Spinal cord (tissue), 10 donors: ENCODE measurements around the gene FAM186B. TPM values are rescaled to one million over a fixed set of nuclear protein-coding genes. Genes with fewer than 3 reads are reported as not detected.

Experiments used
- DNase-seq, 6 donors: peaks; one replicate each; pipeline versions ENCODE4 v3.0.0 to v3.0.0-alpha.2; 2013 to 2015; ENCODE audit warnings: low spot score in 6 of 6, low read depth in 4 of 6
- H3K27ac ChIP-seq: one replicate; pipeline ENCODE4 v1.5.1; 2013; ENCODE audit warnings: low read depth, low read length, control low read depth
- H3K27me3 ChIP-seq: one replicate; pipeline ENCODE4 v1.6.1; 2013; ENCODE audit warnings: low read length; ENCODE audit not compliant: control insufficient read depth, insufficient read depth
- H3K36me3 ChIP-seq: one replicate; pipeline ENCODE4 v1.6.1; 2013; ENCODE audit warnings: low read length; ENCODE audit not compliant: control insufficient read depth, insufficient read depth
- H3K4me1 ChIP-seq: one replicate; pipeline ENCODE4 v1.6.1; 2013; ENCODE audit warnings: low read length; ENCODE audit not compliant: control insufficient read depth, insufficient read depth
- H3K4me3 ChIP-seq: one replicate; pipeline ENCODE4 v1.5.1; 2013; ENCODE audit warnings: low read depth, low read length, control low read depth
- H3K9me3 ChIP-seq: one replicate; pipeline ENCODE4 v1.6.1; 2013; ENCODE audit warnings: low read length; ENCODE audit not compliant: control insufficient read depth, insufficient read depth
- WGBS: methylation state at CpG from one replicate; pipeline ENCODE4 v1.1.5; 2013; ENCODE audit warnings: missing lambda C conversion rate; ENCODE audit not compliant: insufficient coverage; 5-methylcytosine and 5-hydroxymethylcytosine counted together
- polyA plus RNA-seq, 2 donors: library from polyadenylated mRNA; unstranded; fragments of 120-200 nt; gene quantifications; one replicate each; pipeline ENCODE4 v1.2.1, GENCODE V29; 2013; ENCODE audit not compliant: insufficient read length in 2 of 2
- total RNA-seq, 2 donors: library from RNA; depleted of rRNA in 1 of 2; stranded (reverse); fragments of 120-200 nt in 1 of 2; fragments of >200 nt in 1 of 2; gene quantifications; one replicate each; pipeline versions ENCODE4 v1.2.3 to v1.2.4, GENCODE V29; 2013 to 2014
- donor health status: healthy.

Gene FAM186B
- total and polyA plus RNA-seq, 4 donors: 0.10 to 3.4 (median 0.46) TPM

GRCh38 chr12:49577589-49578315 lies 27.7 kb downstream of the FAM186B start:
- DNase-seq: no peak
- no peaks in the 10 kb centered on the region for H3K27me3 ChIP-seq
- H3K36me3 ChIP-seq: peaks cover 18% of the 10 kb centered on the region
- WGBS: 77% methylated on average over 6 of the region's 9 CpGs
- no peaks in the 10 kb centered on the region for H3K9me3 ChIP-seq
- H3K4me1 ChIP-seq: peaks cover 9% of the 10 kb centered on the region
- no peak overlapping the region for H3K4me3 ChIP-seq
- H3K27ac ChIP-seq: no peak overlapping the region

GRCh38 chr12:49568442-49569162 lies 36.8 kb downstream of the FAM186B start:
- WGBS: under 1% methylated on average over 15 of the region's 19 CpGs
- peaks cover 36% of the 10 kb centered on the region for H3K36me3 ChIP-seq

GRCh38 chr12:49567611-49568441 lies 37.6 kb downstream of the FAM186B start, which contains the start of gene MCRS1:
Gene MCRS1, minus strand, starts transcription at chr12:49568142. Its CDS starts 1,411 bp downstream, at chr12:49566731.
- H3K4me1 ChIP-seq: peaks cover 20% of the 10 kb centered on the region

More at GRCh38 chr12:49568442-49569162, 36.8 kb downstream of the FAM186B start:
- Histone ChIP-seq H3K27ac (peak overlapping the region; percentile 91), H3K4me3 (peak overlapping the region; percentile 87), H3K4me1 (peaks cover 20% of the 10 kb centered on the region), H3K9me3 (no peaks in the 10 kb centered on the region), H3K27me3 (no peaks in the 10 kb centered on the region)
- no peak for DNase-seq

GRCh38 chr12:49567302-49567610 lies 38.2 kb downstream of the FAM186B start:
- H3K4me1 ChIP-seq: peaks cover 20% of the 10 kb centered on the region
- 5% methylated on average over 10 of the region's 11 CpGs for WGBS
- DNase-seq: no peak
- no peaks in the 10 kb centered on the region for H3K9me3 ChIP-seq
- H3K36me3 ChIP-seq: peaks cover 43% of the 10 kb centered on the region
- peak overlapping the region; percentile 91 for H3K27ac ChIP-seq
- peak overlapping the region; percentile 87 for H3K4me3 ChIP-seq
- no peaks in the 10 kb centered on the region for H3K27me3 ChIP-seq

More at GRCh38 chr12:49567611-49568441, 37.6 kb downstream of the FAM186B start, which contains the start of gene MCRS1:
- Histone ChIP-seq H3K27me3 (no peaks in the 10 kb centered on the region), H3K27ac (peak within 1 kb of the TSS; percentile 91), H3K9me3 (no peaks in the 10 kb centered on the region), H3K36me3 (peaks cover 44% of the 10 kb centered on the region), H3K4me3 (peak within 1 kb of the TSS; percentile 87)
- 0% methylated on average over 54 of the region's 54 CpGs for WGBS
- peak; percentile 87 to 98 (median 92) for DNase-seq

- H3K4me1 ChIP-seq: peaks cover 20% of the 10 kb centered on the region
- 95% methylated on average over 13 of the region's 13 CpGs for WGBS
- no peak for DNase-seq
- no peak overlapping the region for H3K4me3 ChIP-seq
- H3K36me3 ChIP-seq: peaks cover 50% of the 10 kb centered on the region
- no peaks in the 10 kb centered on the region for H3K9me3 ChIP-seq
- no peak overlapping the region for H3K27ac ChIP-seq
- no peaks in the 10 kb centered on the region for H3K27me3 ChIP-seq
Observed at GRCh38 chr12:49566361-49566760, 39.1 kb downstream of the FAM186B start.

- H3K9me3 ChIP-seq: no peaks in the 10 kb centered on the region
- DNase-seq: no peak
- H3K36me3 ChIP-seq: peaks cover 58% of the 10 kb centered on the region
- no peak overlapping the region for H3K4me3 ChIP-seq
- no peak overlapping the region for H3K27ac ChIP-seq
- H3K4me1 ChIP-seq: peaks cover 20% of the 10 kb centered on the region
- WGBS: 94% methylated on average over 12 of the region's 12 CpGs
- no peaks in the 10 kb centered on the region for H3K27me3 ChIP-seq
Observed at GRCh38 chr12:49565406-49566265, 39.8 kb downstream of the FAM186B start.

- no peak for DNase-seq
- Histone ChIP-seq H3K27ac (no peak overlapping the region), H3K27me3 (no peaks in the 10 kb centered on the region)
Observed at GRCh38 chr12:49564686-49565405, 40.6 kb downstream of the FAM186B start.

GRCh38 chr12:49563951-49564685 lies 41.3 kb downstream of the FAM186B start:
- Histone ChIP-seq H3K4me3 (no peak overlapping the region), H3K36me3 (peaks cover 73% of the 10 kb centered on the region), H3K4me1 (peaks cover 17% of the 10 kb centered on the region), H3K27me3 (no peaks in the 10 kb centered on the region), H3K9me3 (no peaks in the 10 kb centered on the region), H3K27ac (no peak overlapping the region)
- WGBS: over 99% methylated on average over 11 of the region's 14 CpGs
- DNase-seq: no peak

More at GRCh38 chr12:49564686-49565405, 40.6 kb downstream of the FAM186B start:
- 98% methylated on average over 7 of the region's 8 CpGs for WGBS
- Histone ChIP-seq H3K9me3 (no peaks in the 10 kb centered on the region), H3K4me3 (no peak overlapping the region), H3K36me3 (peaks cover 66% of the 10 kb centered on the region), H3K4me1 (peaks cover 20% of the 10 kb centered on the region)
